CD14-positive monocyte (primary cell): ENCODE results near the gene OR51G1. TPM values are rescaled to one million over a fixed set of nuclear protein-coding genes. Genes with fewer than 3 reads are reported as not detected.

Source experiments
- DNase-seq, 3 donors: peaks; one replicate each; pipeline ENCODE4 v3.0.0-alpha.2; 2011 to 2022
- H2AFZ ChIP-seq: 2 replicates; pipeline ENCODE4 v1.6.0; 2012; ENCODE audit warnings: mild to moderate bottlenecking, low read depth, low read length, inconsistent platforms; ENCODE audit not compliant: insufficient read depth, poor library complexity, severe bottlenecking
- H3K27ac ChIP-seq, 2 donors: 1 replicate in 1 of 2; 2 replicates in 1 of 2; pipeline ENCODE4 v1.5.1; 2012 to 2013; ENCODE audit warnings: low read length in 2 of 2, control low read depth in 1 of 2, inconsistent platforms in 1 of 2, low read depth in 1 of 2, mild to moderate bottlenecking in 1 of 2
- H3K27me3 ChIP-seq, 2 donors: one replicate each; pipeline versions ENCODE4 v1.6.0 to v1.6.1; 2011 to 2013; ENCODE audit warnings: low read length in 2 of 2; ENCODE audit not compliant: control insufficient read depth in 2 of 2, insufficient read depth in 2 of 2
- H3K36me3 ChIP-seq, 2 donors: replicated peaks in 1 of 2; 1 replicate in 1 of 2; 2 replicates in 1 of 2; pipeline versions ENCODE4 v1.5.1 to v1.6.1; 2012 to 2013; ENCODE audit warnings: low read length in 2 of 2, control low read depth in 1 of 2, inconsistent platforms in 1 of 2, mild to moderate bottlenecking in 1 of 2; ENCODE audit not compliant: insufficient read depth in 2 of 2, control insufficient read depth in 1 of 2
- H3K4me1 ChIP-seq, 2 donors: 1 replicate in 1 of 2; 2 replicates in 1 of 2; pipeline versions ENCODE4 v1.5.1 to v1.6.1; 2012 to 2013; ENCODE audit warnings: low read length in 2 of 2, control low read depth in 1 of 2, inconsistent platforms in 1 of 2, mild to moderate bottlenecking in 1 of 2, moderate library complexity in 1 of 2; ENCODE audit not compliant: insufficient read depth in 2 of 2, control insufficient read depth in 1 of 2
- H3K4me2 ChIP-seq: replicated peaks from 2 replicates; pipeline ENCODE3; 2012; ENCODE audit warnings: low read length, moderate library complexity, mild to moderate bottlenecking; ENCODE audit not compliant: poor library complexity, severe bottlenecking; ENCODE audit errors: extremely low read depth
- H3K4me3 ChIP-seq, 3 experiments: fragments of 200-600 bp in 1 of 3; sonication (generic) in 1 of 3; replicated peaks in 1 of 3; 1 replicate in 2 of 3; 2 replicates in 1 of 3; pipeline ENCODE4 v1.5.1; 2011 to 2013; ENCODE audit warnings: low read length in 3 of 3, mild to moderate bottlenecking in 3 of 3, control low read depth in 2 of 3, low read depth in 2 of 3, inconsistent platforms in 1 of 3, moderate library complexity in 1 of 3
- H3K79me2 ChIP-seq: 2 replicates; pipeline ENCODE4 v1.6.0; 2012; ENCODE audit warnings: mild to moderate bottlenecking, control low read depth, inconsistent platforms, low read length, moderate library complexity; ENCODE audit not compliant: insufficient read depth
- H3K9ac ChIP-seq: 2 replicates; pipeline ENCODE4 v1.6.0; 2017; ENCODE audit warnings: low read length, mild to moderate bottlenecking; ENCODE audit not compliant: insufficient read depth, poor library complexity, severe bottlenecking
- H3K9me3 ChIP-seq, 2 donors: replicated peaks in 1 of 2; 1 replicate in 1 of 2; 2 replicates in 1 of 2; pipeline versions ENCODE4 v1.5.1 to v1.6.1; 2012 to 2013; ENCODE audit warnings: low read length in 2 of 2, control low read depth in 1 of 2; ENCODE audit not compliant: control insufficient read depth in 1 of 2, insufficient read depth in 1 of 2
- H4K20me1 ChIP-seq: 2 replicates; pipeline ENCODE4 v1.6.0; 2012; ENCODE audit warnings: mild to moderate bottlenecking, low read length, control low read depth, moderate library complexity; ENCODE audit not compliant: insufficient read depth
- H3K27ac Mint-ChIP-seq, 7 donors: one replicate each; pipeline ENCODE4 v1.8.0; 2020; ENCODE audit warnings: mild to moderate bottlenecking in 7 of 7, mixed read lengths in 7 of 7, moderate library complexity in 6 of 7, inconsistent platforms in 2 of 7
- H3K27me3 Mint-ChIP-seq, 3 donors: one replicate each; pipeline ENCODE4 v1.8.0; 2021 to 2022; ENCODE audit warnings: low read depth in 3 of 3, mild to moderate bottlenecking in 3 of 3, mixed read lengths in 3 of 3, moderate library complexity in 3 of 3, inconsistent platforms in 1 of 3
- H3K36me3 Mint-ChIP-seq, 2 donors: one replicate each; pipeline ENCODE4 v1.8.0; 2020; ENCODE audit warnings: mixed read lengths in 2 of 2, inconsistent platforms in 1 of 2, mild to moderate bottlenecking in 1 of 2
- H3K4me1 Mint-ChIP-seq: one replicate; pipeline ENCODE4 v1.8.0; 2020; ENCODE audit warnings: mild to moderate bottlenecking, mixed read lengths
- H3K4me3 Mint-ChIP-seq, 2 donors: one replicate each; pipeline ENCODE4 v1.8.0; 2020; ENCODE audit warnings: mild to moderate bottlenecking in 2 of 2, mixed read lengths in 2 of 2, moderate library complexity in 1 of 2
- H3K9me3 Mint-ChIP-seq, 7 donors: one replicate each; pipeline ENCODE4 v1.8.0; 2020 to 2022; ENCODE audit warnings: mixed read lengths in 7 of 7, mild to moderate bottlenecking in 6 of 7, moderate library complexity in 6 of 7, inconsistent platforms in 2 of 7
- WGBS: methylation state at CpG from one replicate; pipeline ENCODE4 v1.1.5; 2013; ENCODE audit warnings: missing lambda C conversion rate; ENCODE audit not compliant: insufficient coverage; 5-methylcytosine and 5-hydroxymethylcytosine counted together
- intact Hi-C, 2 donors: fragments of 100-400 bp; cut with micrococcal nuclease; formaldehyde crosslinking; loops; one replicate each; pipeline versions ENCODE4 v1.15.0 to v1.15.1; 2023
- polyA plus RNA-seq, 3 donors: library from polyadenylated mRNA; depleted of rRNA in 1 of 3; unstranded in 2 of 3; stranded (reverse) in 1 of 3; fragments of 300-500 nt in 2 of 3; fragments of >200 nt in 1 of 3; fragmentation: Illumina TruSeq in 2 of 3; gene quantifications; 1 replicate in 2 of 3; 2 replicates in 1 of 3; pipeline ENCODE4 v1.2.3, GENCODE V29; 2012 to 2021
- TF ChIP-seq, protein P1 (sequence below): fragments of 200-600 bp; IDR thresholded peaks from one replicate; pipeline ENCODE4 v1.8.0; 2022; ENCODE audit warnings: antibody characterized with exemption, mild to moderate bottlenecking

OR51G1 gene
- polyA plus RNA-seq, 3 donors = not detected

DNA sequence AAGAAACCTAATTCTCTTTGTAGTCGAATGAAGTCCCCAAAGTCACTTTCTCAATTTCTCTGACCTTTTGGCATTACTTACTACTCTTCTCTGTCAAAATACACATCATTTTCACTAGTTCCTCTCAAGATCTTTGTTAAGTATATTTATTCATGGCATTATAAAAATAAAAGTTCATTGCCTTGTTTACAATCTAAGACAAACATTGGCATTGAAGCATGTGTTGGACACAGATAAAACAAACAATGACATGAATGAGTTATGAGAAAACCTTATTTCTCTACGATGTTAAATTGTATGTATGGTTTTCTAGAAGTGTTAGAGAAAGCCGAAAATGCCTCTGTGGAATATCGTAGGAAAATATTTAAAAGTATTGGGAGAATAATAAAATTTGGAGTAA is 8.6 kb upstream of the OR51G1 start:
- Mint-ChIP-seq H3K36me3 (no peaks in the 10 kb centered on the region), H3K4me1 (no peaks in the 10 kb centered on the region)

DNA sequence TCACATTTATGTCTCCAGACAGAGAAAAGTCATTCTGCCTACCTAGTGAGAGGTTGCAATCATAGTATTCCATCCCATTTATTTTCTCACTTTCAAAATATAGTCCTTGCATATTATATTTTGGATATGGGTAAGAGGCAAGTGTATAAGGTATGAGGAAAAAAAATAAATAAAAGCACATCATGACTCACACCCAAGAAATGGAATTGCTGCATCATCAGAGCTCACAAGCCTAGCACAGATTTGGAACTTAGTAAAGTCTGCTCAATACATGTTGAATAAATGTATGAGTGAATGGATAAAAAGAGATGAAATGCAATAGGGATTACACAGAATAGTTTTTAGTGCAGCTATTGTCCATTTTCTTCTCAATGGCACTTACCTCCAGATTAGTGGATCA is 2.5 kb upstream of the OR51G1 start:
- no peak for DNase-seq
- Mint-ChIP-seq H3K4me3 (no peak overlapping the region), H3K36me3 (no peaks in the 10 kb centered on the region), H3K4me1 (no peaks in the 10 kb centered on the region), H3K9me3 (no peaks in the 10 kb centered on the region), H3K27ac (no peak overlapping the region), H3K27me3 (peaks cover 0 to 2% (median 0%) of the 10 kb centered on the region in 3 donors)
- Histone ChIP-seq H3K27ac (no peak overlapping the region), H3K27me3 (no peaks in the 10 kb centered on the region), H3K4me3 (no peak overlapping the region), H3K9me3 (no peaks in the 10 kb centered on the region), H3K4me2 (no peak overlapping the region), H4K20me1 (no peaks in the 10 kb centered on the region), H3K9ac (no peak overlapping the region), H2AFZ (no peak overlapping the region), H3K4me1 (no peaks in the 10 kb centered on the region), H3K36me3 (no peaks in the 10 kb centered on the region), H3K79me2 (no peaks in the 10 kb centered on the region)
- TF ChIP-seq, protein P1, sequence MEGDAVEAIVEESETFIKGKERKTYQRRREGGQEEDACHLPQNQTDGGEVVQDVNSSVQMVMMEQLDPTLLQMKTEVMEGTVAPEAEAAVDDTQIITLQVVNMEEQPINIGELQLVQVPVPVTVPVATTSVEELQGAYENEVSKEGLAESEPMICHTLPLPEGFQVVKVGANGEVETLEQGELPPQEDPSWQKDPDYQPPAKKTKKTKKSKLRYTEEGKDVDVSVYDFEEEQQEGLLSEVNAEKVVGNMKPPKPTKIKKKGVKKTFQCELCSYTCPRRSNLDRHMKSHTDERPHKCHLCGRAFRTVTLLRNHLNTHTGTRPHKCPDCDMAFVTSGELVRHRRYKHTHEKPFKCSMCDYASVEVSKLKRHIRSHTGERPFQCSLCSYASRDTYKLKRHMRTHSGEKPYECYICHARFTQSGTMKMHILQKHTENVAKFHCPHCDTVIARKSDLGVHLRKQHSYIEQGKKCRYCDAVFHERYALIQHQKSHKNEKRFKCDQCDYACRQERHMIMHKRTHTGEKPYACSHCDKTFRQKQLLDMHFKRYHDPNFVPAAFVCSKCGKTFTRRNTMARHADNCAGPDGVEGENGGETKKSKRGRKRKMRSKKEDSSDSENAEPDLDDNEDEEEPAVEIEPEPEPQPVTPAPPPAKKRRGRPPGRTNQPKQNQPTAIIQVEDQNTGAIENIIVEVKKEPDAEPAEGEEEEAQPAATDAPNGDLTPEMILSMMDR = no peak
- intact Hi-C loops = no loop called here

More for the DNA sequence above, 8.6 kb upstream of the OR51G1 start:
- H3K9ac ChIP-seq = no peak overlapping the region
- intact Hi-C loops = no loop called here
- no CpG with 5 or more reads among the region's 4 CpGs for WGBS
- H3K4me1 ChIP-seq = no peaks in the 10 kb centered on the region
- H3K4me2 ChIP-seq = no peak overlapping the region
- H4K20me1 ChIP-seq = no peaks in the 10 kb centered on the region
- Mint-ChIP-seq H3K27ac (no peak overlapping the region), H3K4me3 (no peak overlapping the region), H3K9me3 (no peaks in the 10 kb centered on the region), H3K27me3 (peaks cover 0 to 2% (median 0%) of the 10 kb centered on the region in 3 donors)
- H3K9me3 ChIP-seq = no peaks in the 10 kb centered on the region
- no peak overlapping the region for H2AFZ ChIP-seq
- H3K4me3 ChIP-seq = no peak overlapping the region
- no peaks in the 10 kb centered on the region for H3K79me2 ChIP-seq
- no peaks in the 10 kb centered on the region for H3K27me3 ChIP-seq
- no peak overlapping the region for H3K27ac ChIP-seq
- no peak for DNase-seq
- no peaks in the 10 kb centered on the region for H3K36me3 ChIP-seq
- TF ChIP-seq, protein P1 = no peak
